ENCODE data around the gene FOXO1. TPM values are rescaled to one million over a fixed set of nuclear protein-coding genes. Genes with fewer than 3 reads are reported as not detected.

The FOXO1 gene
- total RNA-seq, 1 donor from 2014 or later: 50.4 TPM

DNA sequence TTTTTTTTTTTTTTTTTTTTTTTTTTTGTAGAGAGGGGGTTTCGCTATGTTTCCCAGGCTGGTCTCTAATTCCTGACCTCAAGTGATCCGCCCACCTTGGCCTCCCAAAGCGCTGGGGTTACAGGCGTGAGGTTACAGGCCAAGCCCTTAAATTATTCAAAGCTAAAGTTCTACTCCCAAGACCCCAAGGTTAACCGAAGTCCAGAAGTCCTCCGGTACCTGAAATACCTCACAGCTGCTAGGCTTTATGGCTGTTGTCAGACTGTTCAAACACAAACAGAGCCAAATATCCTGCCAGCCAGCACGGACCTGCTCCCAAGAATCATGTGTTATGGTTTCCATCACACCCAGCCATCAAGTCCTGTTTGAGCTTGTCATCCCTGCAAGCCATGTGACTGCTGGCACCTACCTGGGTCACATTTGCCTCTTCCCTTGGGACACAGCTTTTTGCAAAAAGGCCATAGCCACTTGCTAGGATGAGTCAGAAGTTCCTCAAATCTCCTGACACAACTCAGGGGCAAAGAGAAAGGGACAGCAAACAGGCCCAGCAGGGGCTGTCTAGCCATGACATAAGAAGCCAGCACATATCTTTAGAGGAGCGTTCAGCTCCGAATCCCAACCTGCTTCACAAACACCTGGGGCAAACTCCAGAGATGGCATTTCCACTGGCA is 129.9 kb downstream of the FOXO1 start:
- DNase-seq (no peak), ATAC-seq (ENCODE audit: low read depth) (peak; percentile 69)
- Mint-ChIP-seq H3K27me3 (no peaks in the 10 kb centered on the region), H3K4me3 (no peak overlapping the region), H3K4me1 (peaks cover 37% of the 10 kb centered on the region), H3K27ac (peak overlapping the region; percentile 25), H3K36me3 (ENCODE audit: low read depth) (no peaks in the 10 kb centered on the region), H3K9me3 (peaks cover 3% of the 10 kb centered on the region)
- TF ChIP-seq, protein P1, sequence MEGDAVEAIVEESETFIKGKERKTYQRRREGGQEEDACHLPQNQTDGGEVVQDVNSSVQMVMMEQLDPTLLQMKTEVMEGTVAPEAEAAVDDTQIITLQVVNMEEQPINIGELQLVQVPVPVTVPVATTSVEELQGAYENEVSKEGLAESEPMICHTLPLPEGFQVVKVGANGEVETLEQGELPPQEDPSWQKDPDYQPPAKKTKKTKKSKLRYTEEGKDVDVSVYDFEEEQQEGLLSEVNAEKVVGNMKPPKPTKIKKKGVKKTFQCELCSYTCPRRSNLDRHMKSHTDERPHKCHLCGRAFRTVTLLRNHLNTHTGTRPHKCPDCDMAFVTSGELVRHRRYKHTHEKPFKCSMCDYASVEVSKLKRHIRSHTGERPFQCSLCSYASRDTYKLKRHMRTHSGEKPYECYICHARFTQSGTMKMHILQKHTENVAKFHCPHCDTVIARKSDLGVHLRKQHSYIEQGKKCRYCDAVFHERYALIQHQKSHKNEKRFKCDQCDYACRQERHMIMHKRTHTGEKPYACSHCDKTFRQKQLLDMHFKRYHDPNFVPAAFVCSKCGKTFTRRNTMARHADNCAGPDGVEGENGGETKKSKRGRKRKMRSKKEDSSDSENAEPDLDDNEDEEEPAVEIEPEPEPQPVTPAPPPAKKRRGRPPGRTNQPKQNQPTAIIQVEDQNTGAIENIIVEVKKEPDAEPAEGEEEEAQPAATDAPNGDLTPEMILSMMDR (IDR thresholded peaks at IDR 0.05): no peak
- intact Hi-C loops (cut with micrococcal nuclease): no loop called here
- CTCF ChIA-PET: no interaction called here
- POLR2A ChIA-PET: interaction anchor here (0.6 to 1.3 kb wide), 5 partner anchors 12 to 148 kb away, joined by 3 to 8 read pairs (median 5); no protein-coding TSS in a partner anchor

DNA sequence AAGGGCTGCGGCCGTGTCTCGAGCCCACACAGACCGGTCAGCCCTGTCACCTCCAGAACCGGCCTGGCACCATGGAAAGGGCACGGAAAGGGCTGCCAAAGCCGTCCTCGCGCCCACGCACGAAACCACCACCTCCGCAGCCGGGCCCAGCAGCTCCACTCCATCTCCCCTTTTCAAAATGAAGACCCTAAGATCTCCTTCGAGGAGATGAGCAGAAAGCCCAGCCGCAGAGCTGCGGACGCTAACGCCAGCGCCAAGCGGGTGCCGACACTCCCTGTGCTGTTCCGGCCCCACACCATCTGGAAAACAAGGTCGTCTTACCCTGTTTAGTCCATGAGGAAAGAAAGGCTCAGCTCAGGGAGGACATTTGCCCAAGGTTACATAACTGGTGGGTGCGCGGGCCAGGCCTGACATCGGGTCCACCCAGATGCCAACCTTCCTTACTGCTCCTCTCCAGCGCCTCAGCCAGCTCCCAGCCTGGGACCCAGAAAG is 131.1 kb downstream of the FOXO1 start:
- no peak overlapping the region for H3K4me3 Mint-ChIP-seq
- TF ChIP-seq, protein P1 (IDR thresholded peaks at IDR 0.05): no peak
- intact Hi-C loops (cut with micrococcal nuclease): no loop called here
- ChIA-PET POLR2A (interaction anchor here (0.7 kb wide), 1 partner anchor 19 kb away, joined by 3 read pairs; no protein-coding TSS in a partner anchor), CTCF (interaction anchor here (0.8 kb wide), 1 partner anchor 466 kb away, joined by 3 read pairs; no protein-coding TSS in a partner anchor)
- no peaks in the 10 kb centered on the region for H3K27me3 Mint-ChIP-seq
- peaks cover 3% of the 10 kb centered on the region for H3K9me3 Mint-ChIP-seq
- no peaks in the 10 kb centered on the region for H3K36me3 Mint-ChIP-seq (ENCODE audit: low read depth)
- no peak for DNase-seq
- no peak overlapping the region for H3K27ac Mint-ChIP-seq
- ATAC-seq (ENCODE audit: low read depth): no peak
- H3K4me1 Mint-ChIP-seq: peaks cover 43% of the 10 kb centered on the region

DNA sequence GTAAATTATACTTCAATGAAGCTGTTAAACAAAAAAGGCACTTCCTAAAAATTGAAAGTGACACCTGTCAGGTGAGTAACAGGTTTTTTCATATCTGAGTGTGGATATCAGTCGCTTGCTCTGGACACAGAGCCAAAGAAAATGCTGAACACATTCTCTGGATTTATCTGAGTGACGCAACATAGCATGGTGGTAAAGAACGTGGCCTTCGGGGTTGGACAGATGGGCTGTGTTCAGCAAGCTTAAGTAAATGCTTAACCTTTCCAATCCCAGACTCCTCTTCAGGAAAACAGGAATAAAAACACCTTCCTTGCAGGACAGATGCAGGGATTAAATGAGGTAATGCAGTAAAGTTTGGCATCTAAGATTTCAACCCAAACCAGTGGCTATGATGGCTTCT is 132.0 kb downstream of the FOXO1 start:
- CTCF ChIA-PET: no interaction called here
- intact Hi-C loops (cut with micrococcal nuclease): loop anchor here (5.0 kb wide), 1 partner anchor 37 kb away; no protein-coding TSS in a partner anchor
- DNase-seq (no peak), ATAC-seq (ENCODE audit: low read depth) (no peak)
- H3K27ac Mint-ChIP-seq: no peak overlapping the region
- peaks cover 3% of the 10 kb centered on the region for H3K9me3 Mint-ChIP-seq
- H3K27me3 Mint-ChIP-seq: no peaks in the 10 kb centered on the region
- TF ChIP-seq, protein P1 (IDR thresholded peaks at IDR 0.05): no peak
- POLR2A ChIA-PET: no interaction called here
- H3K4me1 Mint-ChIP-seq: peaks cover 40% of the 10 kb centered on the region
- H3K36me3 Mint-ChIP-seq (ENCODE audit: low read depth): no peaks in the 10 kb centered on the region
- H3K4me3 Mint-ChIP-seq: no peak overlapping the region

DNA sequence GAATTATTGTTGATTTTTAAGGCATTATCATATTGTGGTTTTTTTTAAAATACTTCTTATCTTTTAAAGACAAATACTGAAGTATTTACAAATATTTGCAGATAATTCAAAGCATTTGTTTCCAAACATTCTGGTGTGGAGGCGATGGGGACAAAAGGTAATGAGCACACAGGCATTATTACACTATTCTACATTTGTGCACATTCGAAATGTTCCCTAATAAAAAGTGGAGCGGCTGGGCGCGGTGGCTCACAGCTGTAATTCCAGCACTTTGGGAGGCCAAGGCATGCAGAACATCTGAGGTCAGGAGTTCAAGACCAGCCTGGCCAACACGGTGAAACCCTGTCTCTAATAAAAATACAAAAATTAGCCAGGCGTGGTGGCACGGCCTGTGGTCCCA is 133.4 kb downstream of the FOXO1 start:
- DNase-seq (no peak), ATAC-seq (ENCODE audit: low read depth) (no peak)
- peaks cover 38% of the 10 kb centered on the region for H3K4me1 Mint-ChIP-seq
- intact Hi-C loops (cut with micrococcal nuclease): loop anchor here (2.0 to 5.0 kb wide), 2 partner anchors 14 to 36 kb away; no protein-coding TSS in a partner anchor
- TF ChIP-seq, protein P1 (IDR thresholded peaks at IDR 0.05): no peak
- no peak overlapping the region for H3K27ac Mint-ChIP-seq
- no peak overlapping the region for H3K4me3 Mint-ChIP-seq
- peaks cover 6% of the 10 kb centered on the region for H3K9me3 Mint-ChIP-seq
- ChIA-PET POLR2A (no interaction called here), CTCF (no interaction called here)
- H3K27me3 Mint-ChIP-seq: no peaks in the 10 kb centered on the region
- H3K36me3 Mint-ChIP-seq (ENCODE audit: low read depth): no peaks in the 10 kb centered on the region

DNA sequence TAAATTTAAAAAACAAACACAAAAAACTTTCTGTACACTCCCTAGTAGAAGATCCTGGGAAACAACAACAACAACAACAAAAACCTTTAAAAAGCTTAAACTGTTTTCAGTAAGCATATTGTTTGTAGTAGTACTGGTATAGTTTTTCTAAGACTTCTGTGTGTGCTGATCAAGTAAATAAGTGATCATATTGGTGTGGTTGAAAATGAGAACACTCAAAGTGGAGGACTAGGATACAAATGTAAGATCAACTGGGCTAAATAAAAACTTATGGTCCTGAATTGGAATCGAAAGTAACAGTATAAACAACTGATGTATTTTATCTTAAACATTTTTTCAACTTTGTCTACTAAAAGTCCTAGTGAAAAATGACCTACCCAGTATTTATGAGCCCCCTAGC is 135.5 kb downstream of the FOXO1 start:
- Mint-ChIP-seq H3K4me1 (peaks cover 29% of the 10 kb centered on the region), H3K36me3 (ENCODE audit: low read depth) (peaks cover 5% of the 10 kb centered on the region), H3K27ac (no peak overlapping the region), H3K27me3 (no peaks in the 10 kb centered on the region), H3K4me3 (no peak overlapping the region), H3K9me3 (peaks cover 9% of the 10 kb centered on the region)
- DNase-seq (no peak), ATAC-seq (ENCODE audit: low read depth) (no peak)
- ChIA-PET POLR2A (interaction anchor here (0.6 kb wide), 1 partner anchor 23 kb away, joined by 3 read pairs; no protein-coding TSS in a partner anchor), CTCF (no interaction called here)
- TF ChIP-seq, protein P1 (IDR thresholded peaks at IDR 0.05): no peak
- intact Hi-C loops (cut with micrococcal nuclease): loop anchor here (5.0 kb wide), 1 partner anchor 34 kb away; no protein-coding TSS in a partner anchor
